ENCODE results near the gene DMBX1. TPM values are rescaled to one million over a fixed set of nuclear protein-coding genes. Genes with fewer than 3 reads are reported as not detected.

DMBX1 gene
- total RNA-seq, 2 experiments from 2014 or later = not detected

DNA sequence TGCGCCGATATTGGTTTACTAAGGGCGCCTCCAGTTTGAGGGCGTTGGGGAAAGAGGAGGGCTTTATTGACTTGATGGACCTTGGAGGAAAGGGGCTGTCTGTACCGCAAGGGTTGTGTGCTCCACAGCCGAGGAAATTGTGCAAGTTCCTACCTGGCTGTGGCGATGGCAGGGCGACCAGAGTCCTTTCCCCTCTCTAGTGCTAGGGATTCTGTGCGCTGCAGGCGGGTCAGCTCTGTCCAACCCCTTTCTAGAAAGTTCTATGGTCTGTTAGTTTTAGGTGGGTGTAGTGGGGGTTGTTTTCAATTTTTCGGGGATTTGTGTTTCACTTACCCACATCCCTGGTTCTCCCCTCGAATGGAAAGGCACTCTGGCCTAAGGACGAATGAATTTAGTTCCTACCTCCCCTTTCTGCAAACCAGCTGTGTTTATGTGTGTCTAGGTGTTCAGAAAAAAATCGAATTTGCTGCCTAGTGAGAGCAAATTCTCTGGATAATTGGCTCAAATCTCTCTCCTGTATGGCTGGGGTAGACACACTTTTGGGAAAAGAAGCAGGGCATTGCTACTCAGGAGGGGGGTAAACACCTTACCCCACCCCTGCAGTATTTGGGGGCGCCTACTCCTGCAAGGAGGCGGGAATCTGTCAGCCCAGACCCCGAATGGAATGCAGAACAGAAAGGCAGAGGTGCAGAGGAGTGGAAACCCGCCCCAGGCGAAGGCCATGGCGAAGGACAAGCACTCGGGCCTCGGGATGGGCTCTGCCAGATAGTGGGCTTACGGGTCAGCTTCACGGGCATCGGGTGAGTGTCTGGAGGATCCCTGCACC, 2.0 kb downstream of the DMBX1 start:
- POLR2A ChIA-PET = no interaction called here
- CTCF ChIA-PET (ENCODE audit: unreplicated experiment) = no interaction called here
- intact Hi-C loops (cut with micrococcal nuclease; ENCODE audit: unreplicated experiment) = no loop called here
- no peaks in the 10 kb centered on the region for H3K79me2 ChIP-seq (ENCODE audit: insufficient read depth, low read depth, low read length)
- H3K36me3 ChIP-seq (ENCODE audit: insufficient read depth, low read length) = no peaks in the 10 kb centered on the region
- no TSS peak for BruUV-seq (replicated peaks)
- H2AFZ ChIP-seq (ENCODE audit: low read length) = no peak overlapping the region
- DNase-seq (ENCODE audit: low spot score) = no peak
- H3K4me2 ChIP-seq (ENCODE audit: low read length) = no peak overlapping the region
- no peaks in the 10 kb centered on the region for H3K9me2 ChIP-seq (ENCODE audit: insufficient read depth, low read length)
- H3K27ac ChIP-seq (ENCODE audit: low read depth, low read length, poor library complexity, severe bottlenecking) = no peak overlapping the region
- H4K20me1 ChIP-seq (ENCODE audit: insufficient read depth, low read length) = no peaks in the 10 kb centered on the region
- no peak overlapping the region for H3K4me3 ChIP-seq (ENCODE audit: low read depth, low read length, poor library complexity, severe bottlenecking)
- no peak for TF ChIP-seq EZH2phosphoT487 (IDR thresholded peaks at IDR 0.05; ENCODE audit: borderline replicate concordance, low read depth, low read length)
- TF ChIP-seq, protein P1, sequence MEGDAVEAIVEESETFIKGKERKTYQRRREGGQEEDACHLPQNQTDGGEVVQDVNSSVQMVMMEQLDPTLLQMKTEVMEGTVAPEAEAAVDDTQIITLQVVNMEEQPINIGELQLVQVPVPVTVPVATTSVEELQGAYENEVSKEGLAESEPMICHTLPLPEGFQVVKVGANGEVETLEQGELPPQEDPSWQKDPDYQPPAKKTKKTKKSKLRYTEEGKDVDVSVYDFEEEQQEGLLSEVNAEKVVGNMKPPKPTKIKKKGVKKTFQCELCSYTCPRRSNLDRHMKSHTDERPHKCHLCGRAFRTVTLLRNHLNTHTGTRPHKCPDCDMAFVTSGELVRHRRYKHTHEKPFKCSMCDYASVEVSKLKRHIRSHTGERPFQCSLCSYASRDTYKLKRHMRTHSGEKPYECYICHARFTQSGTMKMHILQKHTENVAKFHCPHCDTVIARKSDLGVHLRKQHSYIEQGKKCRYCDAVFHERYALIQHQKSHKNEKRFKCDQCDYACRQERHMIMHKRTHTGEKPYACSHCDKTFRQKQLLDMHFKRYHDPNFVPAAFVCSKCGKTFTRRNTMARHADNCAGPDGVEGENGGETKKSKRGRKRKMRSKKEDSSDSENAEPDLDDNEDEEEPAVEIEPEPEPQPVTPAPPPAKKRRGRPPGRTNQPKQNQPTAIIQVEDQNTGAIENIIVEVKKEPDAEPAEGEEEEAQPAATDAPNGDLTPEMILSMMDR (conservative IDR thresholded peaks at IDR 0.05; ENCODE audit: low read length) = no peak
- H3K9me3 ChIP-seq (ENCODE audit: low read length) = no peaks in the 10 kb centered on the region
- no peaks in the 10 kb centered on the region for H3K4me1 ChIP-seq (ENCODE audit: insufficient read depth, low read length, poor library complexity, severe bottlenecking)

DNA sequence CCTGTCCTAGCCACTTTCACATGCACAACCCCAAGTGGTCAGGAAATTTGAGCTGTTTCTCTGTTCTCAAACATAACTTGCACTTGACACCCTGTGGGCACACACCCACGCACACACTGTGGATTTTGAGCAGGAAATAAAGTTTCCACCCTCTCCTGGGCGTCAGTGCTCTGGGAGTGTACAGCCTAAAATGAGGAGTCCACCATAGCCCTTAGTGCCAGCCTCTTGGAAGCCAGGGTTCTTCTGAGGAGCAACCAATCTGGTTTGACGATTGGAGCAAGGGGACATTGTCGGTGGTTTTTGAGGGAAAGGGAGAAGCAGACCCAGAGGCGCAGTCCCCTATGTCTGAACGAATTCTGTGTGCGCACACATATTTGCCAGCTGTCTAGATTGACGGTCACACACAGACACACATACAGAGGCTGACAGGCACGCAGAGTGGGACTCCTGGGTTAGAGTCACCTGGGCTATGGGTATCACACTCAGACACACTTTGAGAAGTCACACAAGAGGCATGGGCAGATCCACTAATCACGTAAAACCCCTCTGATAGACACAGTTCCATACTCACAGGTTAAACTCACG, 2.7 kb downstream of the DMBX1 start:
- Histone ChIP-seq H2AFZ (ENCODE audit: low read length) (no peak overlapping the region), H3K4me1 (ENCODE audit: insufficient read depth, low read length, poor library complexity, severe bottlenecking) (no peaks in the 10 kb centered on the region), H3K4me2 (ENCODE audit: low read length) (no peak overlapping the region), H3K9me3 (ENCODE audit: low read length) (no peaks in the 10 kb centered on the region), H3K36me3 (ENCODE audit: insufficient read depth, low read length) (no peaks in the 10 kb centered on the region), H3K79me2 (ENCODE audit: insufficient read depth, low read depth, low read length) (no peaks in the 10 kb centered on the region), H4K20me1 (ENCODE audit: insufficient read depth, low read length) (no peaks in the 10 kb centered on the region), H3K4me3 (ENCODE audit: low read depth, low read length, poor library complexity, severe bottlenecking) (no peak overlapping the region), H3K27ac (ENCODE audit: low read depth, low read length, poor library complexity, severe bottlenecking) (no peak overlapping the region), H3K9me2 (ENCODE audit: insufficient read depth, low read length) (no peaks in the 10 kb centered on the region)
- TF ChIP-seq, protein P1 (conservative IDR thresholded peaks at IDR 0.05; ENCODE audit: low read length) = no peak
- TF ChIP-seq EZH2phosphoT487 (IDR thresholded peaks at IDR 0.05; ENCODE audit: borderline replicate concordance, low read depth, low read length) = no peak
- POLR2A ChIA-PET = no interaction called here
- no peak for DNase-seq (ENCODE audit: low spot score)
- no TSS peak for BruUV-seq (replicated peaks)
- intact Hi-C loops (cut with micrococcal nuclease; ENCODE audit: unreplicated experiment) = no loop called here
- CTCF ChIA-PET (ENCODE audit: unreplicated experiment) = no interaction called here

GRCh38 chr1:46492871-46493270, 3.2 kb downstream of the DMBX1 start:
- TF ChIP-seq, protein P1 (conservative IDR thresholded peaks at IDR 0.05; ENCODE audit: low read length) = no peak
- TF ChIP-seq EZH2phosphoT487 (IDR thresholded peaks at IDR 0.05; ENCODE audit: borderline replicate concordance, low read depth, low read length) = no peak
- H3K9me3 ChIP-seq (ENCODE audit: low read length) = no peaks in the 10 kb centered on the region
- CTCF ChIA-PET (ENCODE audit: unreplicated experiment) = no interaction called here
- H3K27ac ChIP-seq (ENCODE audit: low read depth, low read length, poor library complexity, severe bottlenecking) = no peak overlapping the region
- no peaks in the 10 kb centered on the region for H3K4me1 ChIP-seq (ENCODE audit: insufficient read depth, low read length, poor library complexity, severe bottlenecking)
- no peak for DNase-seq (ENCODE audit: low spot score)
- no TSS peak for BruUV-seq (replicated peaks)
- intact Hi-C loops (cut with micrococcal nuclease; ENCODE audit: unreplicated experiment) = no loop called here
- H3K79me2 ChIP-seq (ENCODE audit: insufficient read depth, low read depth, low read length) = no peaks in the 10 kb centered on the region
- no peaks in the 10 kb centered on the region for H3K9me2 ChIP-seq (ENCODE audit: insufficient read depth, low read length)
- no peak overlapping the region for H3K4me2 ChIP-seq (ENCODE audit: low read length)
- H3K4me3 ChIP-seq (ENCODE audit: low read depth, low read length, poor library complexity, severe bottlenecking) = no peak overlapping the region
- H4K20me1 ChIP-seq (ENCODE audit: insufficient read depth, low read length) = no peaks in the 10 kb centered on the region
- POLR2A ChIA-PET = no interaction called here
- no peaks in the 10 kb centered on the region for H3K36me3 ChIP-seq (ENCODE audit: insufficient read depth, low read length)
- no peak overlapping the region for H2AFZ ChIP-seq (ENCODE audit: low read length)

All from OCI-LY7 (cell line).